Endodermal cell (in vitro differentiated cells): ENCODE measurements around the gene PRR5L. TPM values are rescaled to one million over a fixed set of nuclear protein-coding genes. Genes with fewer than 3 reads are reported as not detected.

Experiments used
- DNase-seq: peaks from one replicate; pipeline ENCODE4 v3.0.0-alpha.2; 2017
- H3K27ac ChIP-seq: 2 replicates; pipeline ENCODE4 v1.5.1; 2013; ENCODE audit warnings: mild to moderate bottlenecking, low read depth, low read length, moderate library complexity
- H3K27me3 ChIP-seq: 2 replicates; pipeline ENCODE4 v1.6.1; 2013; ENCODE audit warnings: mild to moderate bottlenecking, low read length, moderate library complexity; ENCODE audit not compliant: insufficient read depth, control insufficient read depth, poor library complexity, severe bottlenecking
- H3K36me3 ChIP-seq: 2 replicates; pipeline ENCODE4 v1.7.0; 2013; ENCODE audit warnings: mild to moderate bottlenecking, low read length, moderate library complexity; ENCODE audit not compliant: control insufficient read depth, insufficient read depth
- H3K4me1 ChIP-seq: one replicate; pipeline ENCODE4 v1.7.0; 2013; ENCODE audit warnings: low read length; ENCODE audit not compliant: control insufficient read depth, insufficient read depth
- H3K4me3 ChIP-seq: 2 replicates; pipeline ENCODE4 v1.5.1; 2013; ENCODE audit warnings: mild to moderate bottlenecking, low read length, moderate library complexity
- H3K9ac ChIP-seq: 2 replicates; pipeline ENCODE4 v1.6.1; 2013; ENCODE audit warnings: mild to moderate bottlenecking, low read length, moderate library complexity; ENCODE audit not compliant: poor library complexity, severe bottlenecking; ENCODE audit errors: extremely low read depth
- H3K9me3 ChIP-seq: 2 replicates; pipeline ENCODE4 v1.6.1; 2013; ENCODE audit warnings: mild to moderate bottlenecking, low read length, moderate library complexity; ENCODE audit not compliant: control insufficient read depth
- H3K27ac Mint-ChIP-seq: 2 replicates; pipeline ENCODE4 v1.8.0; 2020; ENCODE audit warnings: mixed read lengths
- H3K27me3 Mint-ChIP-seq: 2 replicates; pipeline ENCODE4 v1.8.0; 2021; ENCODE audit warnings: mild to moderate bottlenecking, mixed read lengths; ENCODE audit not compliant: insufficient read depth
- H3K36me3 Mint-ChIP-seq: 2 replicates; pipeline ENCODE4 v1.8.0; 2020; ENCODE audit warnings: low read depth, mixed read lengths
- H3K4me1 Mint-ChIP-seq: 2 replicates; pipeline ENCODE4 v1.8.0; 2020; ENCODE audit warnings: mixed read lengths
- H3K4me3 Mint-ChIP-seq: 2 replicates; pipeline ENCODE4 v1.8.0; 2020; ENCODE audit warnings: mild to moderate bottlenecking, moderate library complexity, mixed read lengths
- H3K9me3 Mint-ChIP-seq: 2 replicates; pipeline ENCODE4 v1.8.0; 2020; ENCODE audit warnings: mild to moderate bottlenecking, mixed read lengths
- CTCF ChIP-seq: fragments of 200-600 bp; sonication (generic); conservative IDR thresholded peaks from 2 replicates; pipeline ENCODE4 v1.5.0; 2021; ENCODE audit warnings: antibody characterized with exemption, mild to moderate bottlenecking
- WGBS, 2 experiments: methylation state at CpG; one replicate each; pipeline versions ENCODE4 v1.1.5 to v1.1.7; 2013; ENCODE audit warnings: missing lambda C conversion rate in 2 of 2, mixed read lengths in 1 of 2; ENCODE audit not compliant: insufficient coverage in 1 of 2, insufficient read length in 1 of 2; 5-methylcytosine and 5-hydroxymethylcytosine counted together
- total RNA-seq, 2 donors: library from RNA; stranded (reverse); fragmentation: NEBNext Ultra II Directional in 1 of 2; extraction: Animal tissue kit (Norgen Biotek cat#: 25700) in 1 of 2; gene quantifications; 2 replicates in 1 of 2; 3 replicates in 1 of 2; pipeline ENCODE4 v1.2.1, GENCODE V29; 2021

The PRR5L gene
- total RNA-seq, 2 donors from 2014 or later: 5.3 to 7.2 TPM

GRCh38 chr11:36485298-36486002 lies 189.4 kb downstream of the PRR5L start:
- peaks cover 4% of the 10 kb centered on the region for H3K9me3 ChIP-seq
- H3K27ac ChIP-seq: no peak overlapping the region
- no peaks in the 10 kb centered on the region for H3K4me1 ChIP-seq
- no peaks in the 10 kb centered on the region for H3K27me3 ChIP-seq
- Mint-ChIP-seq H3K27me3 (no peaks in the 10 kb centered on the region), H3K4me1 (no peaks in the 10 kb centered on the region), H3K4me3 (no peak overlapping the region), H3K9me3 (peaks cover 7% of the 10 kb centered on the region), H3K36me3 (peaks cover 41% of the 10 kb centered on the region), H3K27ac (no peak overlapping the region)
- no peak for TF ChIP-seq CTCF
- H3K36me3 ChIP-seq: peaks cover 60% of the 10 kb centered on the region
- 92 to 93% methylated on average over 4 to 6 of the region's 6 CpGs for WGBS, 2 experiments
- no peak overlapping the region for H3K4me3 ChIP-seq
- no peak overlapping the region for H3K9ac ChIP-seq
- DNase-seq: no peak

GRCh38 chr11:36487619-36488018 lies 191.5 kb downstream of the PRR5L start:
- H3K27me3 ChIP-seq: no peaks in the 10 kb centered on the region
- peaks cover 4% of the 10 kb centered on the region for H3K9me3 ChIP-seq
- H3K4me1 ChIP-seq: no peaks in the 10 kb centered on the region
- Mint-ChIP-seq H3K4me1 (no peaks in the 10 kb centered on the region), H3K27ac (no peak overlapping the region), H3K27me3 (no peaks in the 10 kb centered on the region), H3K4me3 (no peak overlapping the region), H3K9me3 (peaks cover 5% of the 10 kb centered on the region), H3K36me3 (peaks cover 52% of the 10 kb centered on the region)
- peaks cover 81% of the 10 kb centered on the region for H3K36me3 ChIP-seq
- no peak overlapping the region for H3K4me3 ChIP-seq
- H3K9ac ChIP-seq: no peak overlapping the region
- WGBS, 2 experiments: 100% methylated on average over 2 of the region's 4 CpGs; no CpG with 5 or more reads in 1 of the 2 experiments
- TF ChIP-seq CTCF: no peak
- H3K27ac ChIP-seq: no peak overlapping the region
- no peak for DNase-seq

- Histone ChIP-seq H3K4me3 (no peak overlapping the region), H3K9ac (no peak overlapping the region), H3K36me3 (peaks cover 81% of the 10 kb centered on the region), H3K27ac (no peak overlapping the region), H3K27me3 (no peaks in the 10 kb centered on the region), H3K9me3 (peaks cover 4% of the 10 kb centered on the region), H3K4me1 (no peaks in the 10 kb centered on the region)
- TF ChIP-seq CTCF: no peak
- H3K4me3 Mint-ChIP-seq: no peak overlapping the region
- 96 to 100% methylated on average over 1 to 4 of the region's 5 CpGs for WGBS, 2 experiments
- DNase-seq: no peak
- H3K36me3 Mint-ChIP-seq: peaks cover 52% of the 10 kb centered on the region
- H3K27me3 Mint-ChIP-seq: no peaks in the 10 kb centered on the region
- no peaks in the 10 kb centered on the region for H3K4me1 Mint-ChIP-seq
- no peak overlapping the region for H3K27ac Mint-ChIP-seq
- H3K9me3 Mint-ChIP-seq: peaks cover 4% of the 10 kb centered on the region
Observed at GRCh38 chr11:36488096-36488495, 192.0 kb downstream of the PRR5L start.
